Breast epithelium (tissue), 3 donors: ENCODE results near the gene CROCC2.

Source experiments
- POLR2A ChIP-seq: fragments of 450-650 bp; IDR thresholded peaks from one replicate; pipeline ENCODE4 v1.6.1; 2016; ENCODE audit warnings: antibody characterized with exemption, mild to moderate bottlenecking, moderate library complexity
- TF ChIP-seq, protein P1 (sequence below), 3 donors: fragments of 450-650 bp; IDR thresholded peaks; one replicate each; pipeline ENCODE4 v1.5.1; 2016 to 2017; ENCODE audit warnings: antibody characterized with exemption in 3 of 3, mild to moderate bottlenecking in 3 of 3, moderate library complexity in 3 of 3

DNA sequence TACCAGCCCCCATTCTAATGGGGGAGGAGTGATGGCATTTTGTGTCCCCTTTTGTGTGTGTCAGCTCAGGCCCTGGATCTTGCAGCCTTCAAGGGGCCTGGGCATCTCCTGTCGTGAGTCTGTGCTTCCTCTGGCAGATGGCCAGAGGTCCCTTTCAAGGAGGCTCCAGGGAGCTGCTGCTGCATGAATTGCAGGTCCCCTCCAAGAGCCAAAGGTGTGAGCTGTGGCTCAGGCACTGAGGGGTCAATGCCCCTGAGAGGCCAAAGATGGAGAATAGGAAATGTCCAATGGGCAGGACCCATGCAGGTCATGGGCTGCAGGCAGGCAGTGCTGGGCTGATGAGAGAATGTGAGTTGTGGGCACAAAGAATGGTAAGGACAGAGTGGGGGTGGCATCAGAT lies 20.6 kb upstream of the CROCC2 start:
- TF ChIP-seq, protein P1, sequence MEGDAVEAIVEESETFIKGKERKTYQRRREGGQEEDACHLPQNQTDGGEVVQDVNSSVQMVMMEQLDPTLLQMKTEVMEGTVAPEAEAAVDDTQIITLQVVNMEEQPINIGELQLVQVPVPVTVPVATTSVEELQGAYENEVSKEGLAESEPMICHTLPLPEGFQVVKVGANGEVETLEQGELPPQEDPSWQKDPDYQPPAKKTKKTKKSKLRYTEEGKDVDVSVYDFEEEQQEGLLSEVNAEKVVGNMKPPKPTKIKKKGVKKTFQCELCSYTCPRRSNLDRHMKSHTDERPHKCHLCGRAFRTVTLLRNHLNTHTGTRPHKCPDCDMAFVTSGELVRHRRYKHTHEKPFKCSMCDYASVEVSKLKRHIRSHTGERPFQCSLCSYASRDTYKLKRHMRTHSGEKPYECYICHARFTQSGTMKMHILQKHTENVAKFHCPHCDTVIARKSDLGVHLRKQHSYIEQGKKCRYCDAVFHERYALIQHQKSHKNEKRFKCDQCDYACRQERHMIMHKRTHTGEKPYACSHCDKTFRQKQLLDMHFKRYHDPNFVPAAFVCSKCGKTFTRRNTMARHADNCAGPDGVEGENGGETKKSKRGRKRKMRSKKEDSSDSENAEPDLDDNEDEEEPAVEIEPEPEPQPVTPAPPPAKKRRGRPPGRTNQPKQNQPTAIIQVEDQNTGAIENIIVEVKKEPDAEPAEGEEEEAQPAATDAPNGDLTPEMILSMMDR (IDR thresholded peaks at IDR 0.05), result no peak
- no peak for TF ChIP-seq POLR2A
